ENCODE data around the gene PGLYRP4.

DNA sequence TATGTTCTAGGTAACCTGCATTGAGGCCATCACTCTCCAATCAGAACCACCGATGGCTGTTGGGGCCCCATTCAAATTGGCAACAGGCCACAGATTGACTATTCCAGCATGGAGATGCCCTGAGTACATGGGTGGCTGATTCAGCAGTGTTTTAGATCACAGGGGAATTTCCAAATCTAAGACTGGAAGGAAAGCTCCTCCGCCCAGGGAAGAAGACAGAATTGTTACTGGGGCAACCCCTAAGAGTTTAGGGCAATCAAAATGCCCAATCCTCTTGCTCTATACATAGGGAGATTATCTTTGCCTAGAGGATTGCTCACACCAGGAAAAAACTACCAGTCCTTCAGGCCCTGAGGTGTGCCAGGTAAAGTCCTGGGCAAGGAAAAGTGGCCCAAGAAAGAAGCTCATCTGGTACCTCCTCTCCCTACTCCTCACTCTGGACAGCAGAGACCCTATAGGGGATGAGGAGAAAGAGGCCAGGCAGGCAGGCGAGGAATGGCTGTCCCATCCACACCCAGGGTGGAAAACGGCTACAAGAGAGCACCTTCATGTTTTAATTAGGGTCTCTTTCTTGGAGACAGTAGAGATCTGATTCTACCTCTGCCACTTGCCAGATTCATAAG, 36.4 kb upstream of the PGLYRP4 start:
- TF ChIP-seq, protein P1, sequence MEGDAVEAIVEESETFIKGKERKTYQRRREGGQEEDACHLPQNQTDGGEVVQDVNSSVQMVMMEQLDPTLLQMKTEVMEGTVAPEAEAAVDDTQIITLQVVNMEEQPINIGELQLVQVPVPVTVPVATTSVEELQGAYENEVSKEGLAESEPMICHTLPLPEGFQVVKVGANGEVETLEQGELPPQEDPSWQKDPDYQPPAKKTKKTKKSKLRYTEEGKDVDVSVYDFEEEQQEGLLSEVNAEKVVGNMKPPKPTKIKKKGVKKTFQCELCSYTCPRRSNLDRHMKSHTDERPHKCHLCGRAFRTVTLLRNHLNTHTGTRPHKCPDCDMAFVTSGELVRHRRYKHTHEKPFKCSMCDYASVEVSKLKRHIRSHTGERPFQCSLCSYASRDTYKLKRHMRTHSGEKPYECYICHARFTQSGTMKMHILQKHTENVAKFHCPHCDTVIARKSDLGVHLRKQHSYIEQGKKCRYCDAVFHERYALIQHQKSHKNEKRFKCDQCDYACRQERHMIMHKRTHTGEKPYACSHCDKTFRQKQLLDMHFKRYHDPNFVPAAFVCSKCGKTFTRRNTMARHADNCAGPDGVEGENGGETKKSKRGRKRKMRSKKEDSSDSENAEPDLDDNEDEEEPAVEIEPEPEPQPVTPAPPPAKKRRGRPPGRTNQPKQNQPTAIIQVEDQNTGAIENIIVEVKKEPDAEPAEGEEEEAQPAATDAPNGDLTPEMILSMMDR (conservative IDR thresholded peaks at IDR 0.05 in 1 of 2, IDR thresholded peaks at IDR 0.05 in 1 of 2; ENCODE audit: extremely low read depth in 1 of 2, insufficient read depth in 1 of 2, low read depth in 1 of 2, low read length in 2 of 2) = no peak
- no peak for TF ChIP-seq EZH2 (IDR thresholded peaks at IDR 0.05; ENCODE audit: borderline replicate concordance, low read length)
